Activated CD4-positive, alpha-beta T cell treated with anti-CD3 and anti-CD28 coated beads, Interleukin-2, amount 50 U/mL, for 48 hours (primary cell): ENCODE data around the gene CHI3L1.

ENCODE experiments used
- DNase-seq, 2 experiments: peaks; one replicate each; pipeline ENCODE4 v3.0.0-alpha.2; 2020

Gene CHI3L1

DNA sequence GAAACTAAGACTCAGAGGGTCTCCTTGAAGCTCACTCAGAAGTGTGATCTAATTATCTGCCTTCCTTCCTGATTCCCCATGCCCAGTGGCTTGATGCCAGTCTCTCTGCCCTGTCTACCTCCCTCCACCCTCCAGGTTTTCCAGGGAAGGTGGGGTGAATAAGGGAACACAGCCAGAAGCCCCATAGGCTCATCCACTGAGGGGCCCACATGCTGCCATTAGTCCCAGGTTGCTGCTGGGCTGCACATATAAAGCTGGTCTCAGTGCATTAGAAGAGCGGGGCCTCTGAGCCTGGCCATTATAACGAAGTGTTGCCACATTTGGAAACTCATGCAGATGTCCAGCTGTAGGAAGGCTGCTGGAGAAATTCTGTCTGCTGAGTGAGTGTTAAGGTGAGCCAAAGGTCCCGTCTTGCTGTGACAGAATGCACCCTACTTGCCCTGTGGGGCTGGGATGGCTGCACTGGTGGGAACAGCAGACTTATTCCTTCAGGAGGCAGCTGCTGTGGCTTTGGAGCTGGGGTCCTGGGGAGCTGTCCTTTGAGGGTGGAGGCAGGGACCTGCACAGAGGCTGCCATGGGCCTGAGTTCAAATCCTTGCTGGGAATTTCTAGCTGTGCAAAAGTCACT is 56.0 kb downstream of the CHI3L1 start:
- DNase-seq, result no peak

DNA sequence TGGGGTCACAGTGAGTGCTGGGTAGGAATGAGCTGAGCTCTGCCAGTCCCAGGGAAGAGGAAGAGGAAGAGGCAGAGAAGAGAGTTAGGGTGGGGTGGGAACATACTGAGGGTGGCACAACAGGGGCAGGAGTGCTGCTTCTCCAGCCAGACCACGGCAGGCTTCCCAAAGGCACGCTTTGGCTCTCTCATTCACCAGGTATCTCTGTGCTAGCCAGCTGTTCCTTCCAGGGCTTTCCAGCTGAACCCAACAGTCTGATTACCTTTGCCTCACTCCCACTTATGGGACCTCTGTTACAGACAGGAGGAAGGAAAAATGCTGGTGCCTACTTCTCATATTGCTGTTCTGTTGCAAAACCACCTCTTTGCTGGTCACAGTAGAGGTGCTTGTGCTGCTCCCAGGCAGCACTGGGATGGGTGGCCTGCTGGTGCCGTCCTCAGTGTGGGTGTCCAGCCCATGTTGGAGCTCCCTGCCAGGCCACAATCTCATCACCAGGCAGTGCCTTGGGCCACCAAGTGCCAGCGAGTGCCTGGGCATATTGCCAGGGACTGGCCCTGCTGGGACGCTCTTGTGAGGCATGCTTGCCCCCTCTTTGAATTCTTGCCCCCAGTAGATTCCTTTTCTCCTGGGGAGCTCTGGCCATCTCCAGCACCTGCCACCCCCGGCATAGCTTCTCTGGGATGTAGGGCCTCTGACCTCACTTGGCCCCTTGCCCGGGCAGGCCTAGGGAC is 56.8 kb downstream of the CHI3L1 start:
- DNase-seq, result no peak
